Embryonic facial prominence (tissue), 1 donor: ENCODE data around the gene MMP24OS.
"Not testable (repeated sequence)": the region's sequence is repeated elsewhere in the genome, so short reads cannot be mapped to it uniquely, and the experiment has no call there.

Experiments
- DNase-seq: peaks from one replicate; pipeline ENCODE4 v3.0.0-alpha.2; 2016; ENCODE audit errors: extremely low spot score

The MMP24OS gene

DNA sequence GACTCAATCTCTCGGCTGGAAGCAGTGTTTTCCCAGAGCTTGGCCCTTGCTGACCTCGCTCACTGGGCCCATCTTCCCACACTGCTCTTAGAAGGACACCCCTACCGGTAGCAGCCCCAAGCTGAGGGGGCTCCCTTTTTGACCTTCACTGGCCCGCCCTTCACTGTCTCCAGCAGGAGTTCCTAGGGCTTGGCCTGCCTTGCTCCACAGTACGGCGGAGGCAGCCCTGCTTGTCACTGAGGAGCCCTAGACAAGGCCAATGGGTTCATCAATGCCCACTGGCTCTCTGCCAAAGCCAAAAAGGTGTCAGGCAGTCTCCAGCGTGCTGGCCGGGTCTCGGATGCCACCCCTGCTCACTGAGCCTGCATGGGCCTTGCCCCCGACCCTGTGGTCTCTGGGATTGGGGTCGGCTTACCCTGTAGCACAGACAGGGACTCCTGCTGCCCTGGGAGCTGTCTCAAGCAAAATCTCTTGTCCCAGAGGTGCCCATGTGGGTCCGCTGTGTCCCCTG is 2.1 kb downstream of the MMP24OS start:
- no peak for DNase-seq

DNA sequence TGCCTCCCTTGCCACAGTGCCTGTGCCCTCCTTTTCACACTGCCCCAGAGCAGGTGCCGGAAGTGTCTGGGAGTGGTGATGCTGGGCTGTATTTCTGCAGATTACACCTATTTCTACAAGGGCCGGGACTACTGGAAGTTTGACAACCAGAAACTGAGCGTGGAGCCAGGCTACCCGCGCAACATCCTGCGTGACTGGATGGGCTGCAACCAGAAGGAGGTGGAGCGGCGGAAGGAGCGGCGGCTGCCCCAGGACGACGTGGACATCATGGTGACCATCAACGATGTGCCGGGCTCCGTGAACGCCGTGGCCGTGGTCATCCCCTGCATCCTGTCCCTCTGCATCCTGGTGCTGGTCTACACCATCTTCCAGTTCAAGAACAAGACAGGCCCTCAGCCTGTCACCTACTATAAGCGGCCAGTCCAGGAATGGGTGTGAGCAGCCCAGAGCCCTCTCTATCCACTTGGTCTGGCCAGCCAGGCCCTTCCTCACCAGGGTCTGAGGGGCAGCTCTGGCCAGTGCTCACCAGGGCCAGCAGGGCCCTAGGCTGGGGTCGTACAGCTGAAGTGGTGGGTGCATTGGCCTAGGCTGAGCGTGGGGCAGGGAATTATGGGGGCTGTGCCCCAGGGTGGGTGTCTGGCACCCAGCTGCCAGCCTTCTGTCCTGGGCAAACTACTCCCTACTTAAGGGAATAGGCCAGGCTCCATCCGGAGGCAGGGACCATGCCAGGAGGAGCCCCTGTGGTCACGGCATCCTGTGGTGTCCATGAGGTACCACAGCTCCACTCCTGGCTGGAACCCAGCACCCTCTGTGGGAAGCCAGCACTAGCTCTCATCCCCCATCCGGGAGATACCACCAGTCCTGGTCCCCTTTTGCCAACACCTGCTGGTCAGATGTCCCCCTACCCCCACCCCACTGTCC is 3.5 kb downstream of the MMP24OS start:
- DNase-seq, result no peak

DNA sequence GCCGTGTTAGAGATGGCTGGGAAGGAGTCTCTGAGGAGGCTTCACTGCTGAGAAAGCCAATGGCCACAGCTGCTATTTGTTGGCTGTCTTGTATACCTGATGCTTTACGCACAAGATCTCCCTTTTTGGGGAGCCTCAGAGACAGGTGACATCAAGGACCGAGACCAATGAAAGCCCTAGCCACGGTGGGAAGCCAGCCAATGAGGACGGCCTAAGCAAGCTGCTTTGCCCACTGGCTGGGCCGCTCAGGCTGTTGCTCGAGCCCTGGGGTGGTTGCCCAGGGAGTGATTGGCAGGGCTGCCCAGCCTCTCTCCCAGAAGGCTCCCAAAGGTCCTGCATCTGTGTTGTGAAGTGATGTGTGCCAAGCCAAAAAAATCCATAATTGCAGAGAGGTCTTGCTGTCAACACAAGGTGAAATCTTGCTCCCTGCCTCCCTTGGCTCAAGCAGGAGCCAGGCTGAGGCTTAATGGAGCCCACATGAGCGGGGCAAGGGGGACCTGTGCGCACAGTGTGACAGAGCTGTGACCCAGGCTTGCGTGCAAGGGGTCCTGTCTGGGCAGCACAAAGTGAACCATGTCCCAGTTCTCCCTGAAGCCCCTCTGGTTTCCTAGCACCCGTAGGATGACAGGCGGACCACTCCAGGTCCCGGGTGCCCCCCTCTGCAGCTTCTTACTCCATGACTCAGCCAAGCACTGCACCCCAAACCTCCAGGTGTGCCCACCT is 4.3 kb downstream of the MMP24OS start:
- DNase-seq, result no peak

DNA sequence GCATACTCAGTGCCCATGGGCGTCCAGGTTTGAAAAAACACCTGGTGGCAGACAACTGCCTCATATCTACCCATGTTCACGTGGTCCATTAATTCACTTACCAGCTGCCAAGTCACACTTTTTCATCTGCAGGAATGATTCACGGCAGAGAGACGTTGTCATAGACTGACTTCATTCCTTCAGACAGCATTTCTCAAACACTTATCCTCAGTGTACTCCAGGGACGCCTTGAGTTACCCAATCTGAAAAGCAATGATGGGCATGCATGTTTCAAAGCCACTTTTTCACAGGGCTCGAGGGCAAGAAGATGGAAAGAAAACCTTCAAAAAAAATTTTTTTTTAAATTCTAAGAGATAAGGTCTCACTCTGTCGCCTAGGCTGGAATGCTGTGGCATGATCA is 6.0 kb downstream of the MMP24OS start:
- no peak for DNase-seq

DNA sequence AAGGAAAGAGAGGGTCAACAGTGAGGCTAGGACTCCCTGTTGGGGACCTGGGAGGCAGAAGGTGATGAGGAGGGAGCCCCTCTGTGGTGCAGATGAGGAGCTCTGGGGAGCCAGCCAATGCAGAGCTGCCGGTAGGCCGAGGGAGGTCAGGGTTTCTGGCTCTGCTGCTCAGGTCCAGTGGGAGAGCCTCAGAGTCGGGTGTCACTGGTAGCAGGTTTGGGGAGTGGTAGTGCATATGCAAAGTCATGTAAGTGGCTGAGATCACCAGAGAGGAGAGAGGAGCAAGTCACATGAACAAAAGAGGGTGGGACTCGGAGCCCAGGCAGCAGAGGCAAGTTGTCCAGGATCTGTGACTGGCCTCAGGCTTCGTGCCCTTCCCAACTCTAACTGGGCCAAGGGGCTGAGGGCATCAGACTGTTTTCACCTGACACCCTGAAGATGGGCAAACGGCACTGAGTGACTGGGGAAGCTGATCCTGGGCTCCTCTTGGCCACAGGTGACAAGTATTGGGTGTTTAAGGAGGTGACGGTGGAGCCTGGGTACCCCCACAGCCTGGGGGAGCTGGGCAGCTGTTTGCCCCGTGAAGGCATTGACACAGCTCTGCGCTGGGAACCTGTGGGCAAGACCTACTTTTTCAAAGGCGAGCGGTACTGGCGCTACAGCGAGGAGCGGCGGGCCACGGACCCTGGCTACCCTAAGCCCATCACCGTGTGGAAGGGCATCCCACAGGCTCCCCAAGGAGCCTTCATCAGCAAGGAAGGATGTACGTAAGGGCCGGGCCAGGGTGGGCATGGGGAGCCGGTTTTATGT is 6.6 kb downstream of the MMP24OS start:
- DNase-seq, result no peak

DNA sequence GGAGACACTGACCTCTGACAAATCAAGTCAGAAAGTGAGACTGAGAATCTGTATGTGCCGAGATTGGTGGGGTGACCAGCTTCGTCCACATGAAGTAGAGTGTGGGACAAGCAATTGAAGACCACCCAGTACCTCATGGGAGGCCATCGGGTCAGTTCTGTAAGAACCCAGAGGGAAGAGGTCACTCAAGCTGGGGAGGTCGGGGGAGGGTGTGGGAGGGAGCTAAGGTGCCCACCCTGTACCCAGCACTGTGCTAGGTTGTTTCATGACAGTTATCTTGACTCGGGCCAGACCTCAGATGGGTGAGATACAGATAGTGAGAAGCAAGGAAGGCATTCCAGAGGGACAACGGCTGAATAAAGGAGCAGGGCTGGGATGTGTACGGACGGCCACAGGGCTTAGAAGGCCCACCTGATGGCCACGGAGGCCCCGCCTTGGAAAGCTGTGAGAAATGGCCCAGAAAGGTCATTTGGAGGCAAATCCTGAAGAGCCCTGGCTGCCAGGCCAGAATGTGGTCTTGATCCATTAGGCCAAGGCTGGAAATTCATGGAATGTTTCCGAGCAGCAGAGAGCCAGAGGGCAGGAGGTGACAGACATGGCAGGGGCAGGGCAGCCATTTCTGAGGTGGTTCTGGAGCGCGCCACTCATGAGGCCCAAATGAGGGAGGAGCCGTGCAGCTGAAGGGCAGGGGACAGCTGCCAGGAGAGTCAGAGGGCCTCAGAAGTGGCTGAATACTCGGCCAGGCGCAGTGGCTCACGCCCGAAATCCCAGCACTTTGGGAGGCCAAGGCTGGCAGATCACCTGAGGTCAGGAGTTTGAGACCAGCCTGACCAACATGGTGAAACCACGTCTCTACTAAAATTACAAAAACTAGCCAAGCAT is 7.7 kb downstream of the MMP24OS start:
- DNase-seq, result no peak

DNA sequence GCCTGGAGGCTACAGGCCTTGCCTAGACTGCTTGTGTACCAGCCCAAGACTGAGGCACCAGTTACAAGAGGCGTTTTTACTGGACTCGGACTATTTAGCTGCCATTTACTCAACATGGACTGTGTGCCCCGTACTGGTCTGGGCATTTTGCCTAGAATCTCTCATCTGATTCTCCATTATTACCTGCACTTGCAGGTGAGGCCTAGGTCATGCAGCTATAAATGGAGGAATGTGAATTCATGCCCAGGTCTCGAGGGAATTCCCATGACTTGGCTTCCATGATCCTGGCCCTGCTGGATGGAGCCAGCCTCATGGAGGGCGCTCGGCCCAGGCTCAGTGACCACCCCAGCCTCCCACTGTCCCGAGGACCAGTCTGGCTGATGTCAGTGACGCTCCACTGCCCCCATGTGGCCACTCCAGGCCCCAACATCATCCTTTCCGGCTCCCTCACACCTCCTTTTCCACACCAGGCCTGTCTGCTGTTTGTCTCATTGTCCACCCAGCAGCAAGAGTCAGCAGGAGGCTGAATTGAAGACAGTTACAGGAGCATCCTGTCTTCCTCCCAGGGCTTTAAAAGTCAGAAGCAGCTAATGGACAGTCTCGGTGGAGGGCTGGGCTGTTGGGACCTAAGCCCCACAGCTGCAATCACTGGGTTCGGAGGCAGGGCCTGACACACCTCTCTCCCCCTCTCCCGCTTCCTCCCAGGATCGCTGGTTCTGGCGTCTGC is 8.7 kb downstream of the MMP24OS start:
- DNase-seq, result no peak

DNA sequence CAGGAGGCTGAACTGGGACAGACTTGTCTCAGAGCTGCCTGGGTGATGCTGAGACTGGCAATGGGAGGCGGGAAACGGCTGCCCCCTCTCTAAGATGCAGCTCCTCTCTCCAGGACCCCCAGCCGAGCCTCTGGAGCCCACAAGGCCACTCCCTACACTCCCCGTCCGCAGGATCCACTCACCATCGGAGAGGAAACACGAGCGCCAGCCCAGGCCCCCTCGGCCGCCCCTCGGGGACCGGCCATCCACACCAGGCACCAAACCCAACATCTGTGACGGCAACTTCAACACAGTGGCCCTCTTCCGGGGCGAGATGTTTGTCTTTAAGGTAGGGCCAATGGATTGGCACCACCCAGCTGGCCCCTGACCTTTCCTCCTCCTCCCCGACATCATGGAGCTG is 10.8 kb downstream of the MMP24OS start:
- no peak for DNase-seq

DNA sequence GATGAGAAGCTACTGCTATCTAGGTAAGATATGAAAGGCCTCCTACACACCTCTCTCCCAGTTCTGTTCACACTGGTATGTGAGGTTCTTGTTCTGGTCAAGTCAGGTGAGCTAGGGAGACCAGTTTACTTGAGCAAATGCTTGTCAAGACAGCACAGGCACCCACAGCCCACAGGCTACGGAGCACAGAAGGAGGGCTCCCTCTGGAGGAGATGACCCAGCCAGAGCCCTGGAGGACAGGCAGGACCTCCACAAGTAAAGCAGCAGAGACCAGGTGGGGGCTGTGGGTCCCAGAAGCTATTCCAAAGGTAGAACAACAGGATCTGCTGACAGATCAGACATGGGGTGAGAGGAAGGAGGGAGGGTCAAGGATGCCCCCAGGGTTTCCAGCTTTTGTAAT is 13.2 kb downstream of the MMP24OS start:
- no peak for DNase-seq

DNA sequence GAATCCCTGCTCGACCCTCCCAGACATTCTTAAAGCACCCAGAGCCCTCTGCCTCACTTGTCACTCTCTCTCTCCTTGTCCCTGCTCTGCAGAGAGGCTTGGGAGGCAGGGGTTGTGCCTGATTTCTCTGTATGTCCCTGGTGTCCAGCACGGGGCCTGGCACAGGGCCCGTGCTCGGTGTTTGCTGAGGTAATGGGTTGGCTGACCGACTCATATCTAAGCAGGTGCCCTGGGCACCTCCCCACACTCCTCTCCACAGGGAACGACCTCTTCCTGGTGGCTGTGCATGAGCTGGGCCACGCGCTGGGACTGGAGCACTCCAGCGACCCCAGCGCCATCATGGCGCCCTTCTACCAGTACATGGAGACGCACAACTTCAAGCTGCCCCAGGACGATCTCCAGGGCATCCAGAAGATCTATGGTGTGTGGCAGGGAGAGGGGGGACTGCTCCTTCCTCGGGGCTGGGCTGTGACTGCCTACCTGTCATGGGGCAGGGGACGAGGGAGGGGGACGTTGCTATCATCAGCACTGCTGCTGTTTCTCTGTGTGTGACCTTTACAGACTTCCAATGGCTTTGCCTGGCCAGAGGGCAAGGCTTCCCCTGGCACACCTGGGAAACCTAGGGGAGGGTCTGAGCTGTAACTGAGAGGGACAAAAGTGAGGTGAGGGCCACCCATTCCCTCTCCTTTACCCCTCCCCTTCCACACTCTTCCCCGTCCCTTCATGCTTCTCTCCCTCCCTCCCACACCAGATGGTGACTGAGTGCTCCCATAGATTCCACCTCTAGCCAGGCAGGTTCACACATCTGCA is 14.2 kb downstream of the MMP24OS start:
- DNase-seq, result no peak

DNA sequence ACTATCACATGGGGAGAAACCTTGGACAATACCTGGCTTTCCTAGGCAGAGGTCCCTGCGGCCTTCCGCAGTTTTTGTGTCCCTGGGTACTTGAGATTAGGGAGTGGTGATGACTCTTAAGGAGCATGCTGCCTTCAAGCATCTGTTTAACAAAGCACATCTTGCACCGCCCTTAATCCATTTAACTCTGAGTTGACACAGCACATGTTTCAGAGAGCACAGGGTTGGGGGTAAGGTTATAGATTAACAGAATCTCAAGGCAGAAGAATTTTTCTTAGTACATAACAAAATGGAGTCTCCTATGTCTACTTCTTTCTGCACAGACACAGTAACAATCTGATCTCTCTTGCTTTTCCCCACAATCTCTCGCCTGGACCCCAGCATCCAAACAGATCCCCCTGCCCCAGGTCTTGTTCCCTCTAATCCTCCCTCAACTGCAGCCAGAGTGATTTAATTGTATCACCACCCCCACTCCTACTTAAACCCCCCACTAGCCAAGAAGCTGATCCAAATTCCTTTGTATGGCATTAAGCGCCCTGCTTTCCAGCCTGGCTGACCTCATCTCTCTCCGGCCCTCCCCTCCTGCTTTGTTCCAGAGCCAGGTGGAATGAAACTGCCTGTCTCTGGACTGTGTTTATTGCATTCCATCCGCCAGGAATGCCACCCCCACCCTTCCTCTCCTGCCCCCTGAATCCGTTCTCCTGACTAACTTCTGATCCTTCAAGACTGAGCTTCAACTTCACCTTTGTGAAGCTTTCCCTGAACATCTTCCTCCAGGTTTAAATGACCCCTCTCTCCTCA is 15.0 kb downstream of the MMP24OS start:
- DNase-seq, result not testable (repeated sequence)

DNA sequence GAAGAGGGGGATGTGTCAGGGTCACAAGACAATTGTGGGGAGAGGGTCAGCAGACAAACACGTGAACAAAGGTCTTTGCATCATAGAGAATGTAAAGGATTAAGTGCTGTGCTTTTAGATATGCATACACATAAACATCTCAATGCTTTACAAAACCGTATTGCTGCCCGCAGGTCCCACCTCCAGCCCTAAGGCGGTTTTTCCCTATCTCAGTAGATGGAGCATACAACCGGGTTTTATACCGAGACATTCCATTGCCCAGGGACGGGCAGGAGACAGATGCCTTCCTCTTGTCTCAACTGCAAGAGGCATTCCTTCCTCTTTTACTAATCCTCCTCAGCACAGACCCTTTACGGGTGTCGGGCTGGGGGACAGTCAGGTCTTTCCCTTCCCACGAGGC is 15.6 kb downstream of the MMP24OS start:
- not testable (repeated sequence) for DNase-seq

DNA sequence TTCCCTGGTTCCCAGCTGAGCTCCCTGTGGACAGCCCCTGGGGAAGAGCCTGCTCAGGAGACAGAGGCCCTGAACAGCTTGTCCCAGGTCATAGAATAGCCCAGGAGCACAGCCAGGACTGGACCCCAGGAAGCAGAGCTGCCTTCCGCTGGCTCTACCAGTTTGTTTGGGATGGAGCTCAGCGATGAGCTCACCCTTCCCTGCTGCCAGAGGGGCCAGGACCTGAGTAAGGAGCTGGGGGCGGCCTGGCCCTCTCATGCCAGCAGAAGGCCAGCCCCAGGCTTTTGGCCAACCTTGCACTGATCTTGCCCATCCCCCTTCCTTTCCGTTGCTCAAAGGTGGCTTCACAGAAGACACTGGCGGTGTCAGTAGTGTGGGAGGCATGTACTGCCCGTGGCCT is 17.5 kb downstream of the MMP24OS start:
- DNase-seq, result no peak

DNA sequence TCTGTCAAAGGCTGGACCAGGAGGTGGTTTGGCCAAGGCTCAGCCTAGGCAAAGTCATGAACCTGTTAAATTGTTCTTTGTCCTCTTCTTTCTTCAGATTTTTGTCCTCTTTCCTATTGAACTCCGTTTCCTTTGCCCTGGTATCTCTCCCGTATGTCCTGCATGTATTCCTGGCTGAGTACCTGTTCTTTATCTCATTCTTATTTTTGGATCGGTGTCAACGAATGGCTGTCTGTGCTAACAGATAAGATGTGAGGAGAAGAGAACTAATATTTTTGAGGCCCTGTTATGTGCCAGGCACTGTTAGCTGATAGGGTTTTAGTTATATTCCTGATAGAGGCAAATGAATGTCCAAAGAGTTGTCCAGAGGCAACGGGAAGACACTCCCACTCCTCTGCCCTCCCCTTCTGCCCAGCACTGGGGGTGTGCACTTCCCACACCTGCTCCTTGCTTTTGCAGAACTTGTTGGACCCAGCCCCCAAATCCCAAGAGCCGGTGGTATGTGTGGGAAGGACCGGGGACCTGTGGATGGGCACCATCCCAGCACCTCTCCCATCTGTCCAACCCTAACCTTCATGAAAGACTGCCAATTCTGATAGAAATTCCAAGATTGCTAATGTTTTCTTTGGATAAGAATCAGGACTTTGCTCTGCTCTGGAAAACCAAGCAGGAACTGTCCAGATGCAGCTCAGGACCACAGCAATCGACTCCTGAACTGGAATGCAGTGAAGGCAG is 20.6 kb downstream of the MMP24OS start:
- no peak for DNase-seq

DNA sequence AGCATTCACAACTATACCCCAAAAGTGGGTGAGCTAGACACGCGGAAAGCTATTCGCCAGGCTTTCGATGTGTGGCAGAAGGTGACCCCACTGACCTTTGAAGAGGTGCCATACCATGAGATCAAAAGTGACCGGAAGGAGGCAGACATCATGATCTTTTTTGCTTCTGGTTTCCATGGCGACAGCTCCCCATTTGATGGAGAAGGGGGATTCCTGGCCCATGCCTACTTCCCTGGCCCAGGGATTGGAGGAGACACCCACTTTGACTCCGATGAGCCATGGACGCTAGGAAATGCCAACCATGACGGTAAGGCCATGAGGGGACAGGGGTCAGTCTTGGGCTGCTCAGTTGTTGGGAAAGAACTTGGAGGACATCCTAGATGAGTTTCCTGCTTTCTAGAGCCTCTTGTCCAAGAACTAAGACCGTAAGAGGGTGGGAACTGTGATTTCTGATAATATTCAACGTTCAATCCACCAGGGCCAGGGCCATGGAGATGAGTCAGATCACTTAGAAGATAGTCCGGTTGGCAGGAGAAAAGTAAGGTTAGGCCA is 23.4 kb downstream of the MMP24OS start:
- no peak for DNase-seq

DNA sequence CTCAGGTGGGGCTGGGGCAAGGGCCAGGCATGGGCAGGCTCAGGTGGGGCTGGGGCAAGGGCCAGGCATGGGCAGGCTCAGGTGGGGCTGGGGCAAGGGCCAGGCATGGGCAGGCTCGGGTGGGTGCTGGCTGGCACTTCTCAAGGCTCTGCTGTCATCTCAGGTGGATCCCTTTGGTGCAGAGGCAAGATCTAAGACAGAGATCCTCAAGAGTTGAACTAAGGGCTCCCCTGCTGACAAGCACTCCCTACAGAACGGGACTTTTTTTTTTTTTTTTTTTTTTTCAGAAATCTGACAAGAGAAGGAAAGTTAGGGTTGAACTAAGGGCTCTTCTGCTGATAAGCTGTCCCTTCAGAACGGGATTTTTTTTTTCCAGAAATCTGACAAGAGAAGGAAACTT is 24.9 kb downstream of the MMP24OS start:
- no peak for DNase-seq

DNA sequence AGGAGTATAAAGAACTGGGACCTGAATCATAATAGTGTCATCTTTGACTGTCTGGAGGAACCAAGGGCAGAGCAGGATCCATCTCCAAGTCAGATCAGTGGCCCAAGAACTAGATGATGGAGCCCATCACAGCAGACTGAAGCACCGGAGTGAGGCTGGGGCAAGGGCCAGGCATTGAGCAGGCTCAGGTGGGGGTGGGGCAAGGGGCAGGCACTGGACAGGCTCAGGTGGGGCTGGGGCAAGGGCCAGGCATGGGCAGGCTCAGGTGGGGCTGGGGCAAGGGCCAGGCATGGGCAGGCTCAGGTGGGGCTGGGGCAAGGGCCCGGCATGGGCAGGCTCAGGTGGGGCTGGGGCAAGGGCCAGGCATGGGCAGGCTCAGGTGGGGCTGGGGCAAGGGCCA is 25.3 kb downstream of the MMP24OS start:
- not testable (repeated sequence) for DNase-seq

DNA sequence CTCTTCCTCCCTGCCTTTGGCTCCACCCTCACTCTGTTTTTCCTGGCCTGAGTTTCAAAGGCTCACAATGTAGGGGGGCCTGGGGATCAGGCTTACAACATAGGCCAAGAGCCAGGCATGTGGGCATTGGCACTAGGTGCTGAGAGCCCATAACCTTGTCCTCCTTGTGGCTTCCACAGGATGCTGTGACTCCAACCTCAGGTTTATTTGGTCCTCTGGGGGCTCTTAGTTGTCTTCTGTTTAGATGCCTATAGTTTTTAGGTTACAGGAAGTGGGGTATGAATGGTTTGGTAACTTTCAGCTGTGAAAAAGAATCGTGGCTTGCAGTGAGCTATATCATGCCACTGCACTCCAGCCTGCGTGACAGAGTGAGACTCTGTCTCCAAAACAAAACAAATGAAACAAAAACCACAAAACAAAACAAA is 25.9 kb downstream of the MMP24OS start:
- DNase-seq, result no peak
